ENCODE data around the gene HEG1. TPM values are rescaled to one million over a fixed set of nuclear protein-coding genes. Genes with fewer than 3 reads are reported as not detected.
A peak's percentile ranks its signal among the peaks of the same experiment; 100 is the strongest.

HEG1 gene
- total RNA-seq, 4 donors from 2014 or later = 47.8 to 91.7 (median 76.8) TPM

DNA sequence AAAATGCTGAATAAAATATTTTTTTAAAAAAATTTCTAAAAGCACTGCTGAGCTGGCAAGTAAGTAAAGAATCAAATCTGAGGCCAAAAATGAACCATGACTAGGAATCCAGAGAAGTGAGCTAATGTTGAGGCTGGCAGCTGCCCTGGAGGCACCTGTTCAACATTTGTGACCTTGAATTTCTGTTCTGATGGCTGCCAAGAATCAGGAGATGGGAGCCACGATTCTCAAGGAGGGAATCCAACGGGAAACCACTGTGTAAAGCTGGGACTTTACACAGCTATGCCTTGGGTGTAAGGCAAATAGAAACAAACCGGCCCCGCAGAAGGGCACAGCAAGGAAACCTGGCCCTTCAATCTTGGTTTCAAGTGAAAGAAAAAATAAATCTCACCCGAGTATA is 22.7 kb downstream of the HEG1 start:
- no peaks in the 10 kb centered on the region for H3K27me3 ChIP-seq
- TF ChIP-seq POLR2AphosphoS5 (IDR thresholded peaks at IDR 0.05) (no peak), EP300 (IDR thresholded peaks at IDR 0.05) (no peak)
- H3K4me1 ChIP-seq = peaks cover 28 to 50% (median 33%) of the 10 kb centered on the region in 4 donors
- 64% methylated on average over 5 of the region's 5 CpGs for WGBS
- H3K36me3 ChIP-seq = peaks cover 5 to 13% (median 13%) of the 10 kb centered on the region in 4 donors
- no peaks in the 10 kb centered on the region for H3K9me3 ChIP-seq
- intact Hi-C loops (cut with DNase I) = no loop called here
- DNase-seq (ENCODE audit: extremely low spot score) = no peak
- H3K27ac ChIP-seq (replicated peaks in 1 of 4) = peak overlapping the region; percentile 10 to 36 (median 24)
- H3K4me3 ChIP-seq = no peak overlapping the region

DNA sequence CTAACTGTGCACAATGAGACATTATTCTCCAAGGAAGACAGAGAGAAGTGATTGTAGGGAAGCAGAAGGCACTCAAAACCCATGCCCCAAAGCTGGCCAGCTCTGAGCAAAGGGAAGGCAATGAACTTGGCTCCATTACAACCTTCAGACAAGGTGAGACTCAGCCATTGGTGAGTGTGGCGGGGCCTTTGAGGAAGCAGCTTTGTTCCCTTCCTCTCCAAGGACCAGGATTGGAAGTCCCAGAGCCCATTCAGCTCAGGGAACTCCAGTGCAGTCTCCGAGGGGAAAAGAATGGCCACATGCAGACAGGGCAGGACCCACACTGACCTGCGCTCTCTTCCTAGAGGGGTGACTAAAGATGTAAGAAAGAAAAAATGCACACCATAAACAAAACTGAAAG is 23.1 kb downstream of the HEG1 start:
- intact Hi-C loops (cut with DNase I) = no loop called here
- no peak for DNase-seq (ENCODE audit: extremely low spot score)
- Histone ChIP-seq H3K4me1 (peaks cover 24 to 49% (median 30%) of the 10 kb centered on the region in 4 donors), H3K4me3 (no peak overlapping the region), H3K9me3 (no peaks in the 10 kb centered on the region), H3K27ac (replicated peaks in 1 of 4) (peak overlapping the region; percentile 12 to 36 (median 23)), H3K27me3 (no peaks in the 10 kb centered on the region), H3K36me3 (peaks cover 5 to 17% (median 17%) of the 10 kb centered on the region in 4 donors)
- TF ChIP-seq POLR2AphosphoS5 (IDR thresholded peaks at IDR 0.05) = no peak
- TF ChIP-seq POLR2A (IDR thresholded peaks at IDR 0.05; ENCODE audit: low read depth) = no peak
- TF ChIP-seq EP300 (IDR thresholded peaks at IDR 0.05) = no peak
- TF ChIP-seq CTCF (IDR thresholded peaks at IDR 0.05) = no peak
- WGBS = 82% methylated on average over 3 of the region's 3 CpGs

DNA sequence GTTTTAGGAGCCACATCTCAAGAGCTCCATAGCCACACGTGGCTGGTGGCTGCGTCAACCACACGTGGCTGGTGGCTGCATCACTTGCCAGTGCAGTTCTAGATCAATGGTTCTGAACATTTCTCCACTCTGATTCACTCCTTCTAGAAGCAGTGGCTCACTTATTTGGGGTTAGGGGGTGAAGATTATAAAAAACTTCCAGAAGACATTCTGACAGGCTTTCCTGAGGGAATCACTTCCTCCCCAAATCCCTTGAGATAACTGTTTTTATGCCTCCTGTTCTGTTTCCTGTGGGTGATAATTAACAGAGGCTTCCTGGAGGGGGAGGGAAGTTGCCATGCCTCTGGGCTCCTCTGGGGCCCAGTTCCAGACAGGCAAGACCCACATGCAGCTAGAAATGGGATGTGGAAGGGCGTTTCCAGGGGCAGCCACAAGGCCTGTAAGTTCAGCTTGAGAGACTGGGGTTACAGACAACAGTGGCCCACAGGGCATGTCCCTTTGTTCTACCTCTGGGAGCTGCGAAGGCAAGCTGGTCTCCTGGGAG is 23.6 kb downstream of the HEG1 start:
- 64% methylated on average over 5 of the region's 5 CpGs for WGBS
- Histone ChIP-seq H3K4me3 (no peak overlapping the region), H3K27me3 (no peaks in the 10 kb centered on the region), H3K9me3 (no peaks in the 10 kb centered on the region), H3K27ac (replicated peaks in 1 of 4) (peak overlapping the region; percentile 12 to 36 (median 23)), H3K36me3 (peaks cover 6 to 23% (median 22%) of the 10 kb centered on the region in 4 donors), H3K4me1 (peaks cover 19 to 44% (median 26%) of the 10 kb centered on the region in 4 donors)
- intact Hi-C loops (cut with DNase I) = no loop called here
- no peak for DNase-seq (ENCODE audit: extremely low spot score)
- no peak for TF ChIP-seq CTCF (IDR thresholded peaks at IDR 0.05)
- TF ChIP-seq POLR2AphosphoS5 (IDR thresholded peaks at IDR 0.05) = no peak
- no peak for TF ChIP-seq EP300 (IDR thresholded peaks at IDR 0.05)
- no peak for TF ChIP-seq POLR2A (IDR thresholded peaks at IDR 0.05; ENCODE audit: low read depth)

DNA sequence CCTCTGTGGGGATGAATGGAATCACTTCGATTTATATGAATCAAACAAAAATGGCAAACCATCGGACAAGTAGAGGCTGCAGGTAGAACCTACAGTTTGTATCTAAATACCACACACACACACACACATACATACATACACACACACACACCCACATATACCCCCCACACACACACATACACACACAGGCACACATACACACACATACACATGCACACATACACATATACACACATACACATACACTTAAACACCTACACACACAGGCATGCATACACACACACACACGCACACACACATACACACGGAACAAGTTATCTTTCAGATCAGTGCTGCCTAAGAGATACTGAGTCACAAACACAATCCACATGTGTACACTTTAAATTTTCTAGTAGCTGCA is 24.3 kb downstream of the HEG1 start:
- intact Hi-C loops (cut with DNase I) = no loop called here
- H3K27me3 ChIP-seq = no peaks in the 10 kb centered on the region
- H3K36me3 ChIP-seq = peaks cover 12 to 29% (median 29%) of the 10 kb centered on the region in 4 donors
- H3K27ac ChIP-seq (replicated peaks in 1 of 4) = no peak overlapping the region
- no peak overlapping the region for H3K4me3 ChIP-seq
- no peaks in the 10 kb centered on the region for H3K9me3 ChIP-seq
- DNase-seq (ENCODE audit: extremely low spot score) = no peak
- TF ChIP-seq POLR2AphosphoS5 (IDR thresholded peaks at IDR 0.05) (no peak), EP300 (IDR thresholded peaks at IDR 0.05) (no peak), CTCF (IDR thresholded peaks at IDR 0.05) (no peak), POLR2A (IDR thresholded peaks at IDR 0.05; ENCODE audit: low read depth) (no peak)
- 80% methylated on average over 4 of the region's 4 CpGs for WGBS
- peaks cover 18 to 43% (median 26%) of the 10 kb centered on the region in 4 donors for H3K4me1 ChIP-seq

- intact Hi-C loops (cut with DNase I) = no loop called here
- WGBS = 92% methylated on average over 4 of the region's 4 CpGs
Measured at GRCh38 chr3:125028657-125029056, 27.1 kb downstream of the HEG1 start.

More at GRCh38 chr3:125028657-125029056, 27.1 kb downstream of the HEG1 start:
- TF ChIP-seq EP300 (IDR thresholded peaks at IDR 0.05) (no peak), POLR2AphosphoS5 (IDR thresholded peaks at IDR 0.05) (no peak), POLR2A (IDR thresholded peaks at IDR 0.05; ENCODE audit: low read depth) (no peak), CTCF (IDR thresholded peaks at IDR 0.05) (no peak)
- no peak overlapping the region for H3K4me3 ChIP-seq
- peaks cover 18 to 43% (median 37%) of the 10 kb centered on the region in 4 donors for H3K36me3 ChIP-seq
- DNase-seq (ENCODE audit: extremely low spot score) = no peak
- H3K4me1 ChIP-seq = peaks cover 30 to 55% (median 48%) of the 10 kb centered on the region in 4 donors
- no peak overlapping the region for H3K27ac ChIP-seq (replicated peaks in 1 of 4)
- no peaks in the 10 kb centered on the region for H3K9me3 ChIP-seq
- no peaks in the 10 kb centered on the region for H3K27me3 ChIP-seq
